NT2/D1 (cell line): ENCODE data around the gene GTF2F1.

ENCODE experiments used
- SUZ12 ChIP-seq: IDR thresholded peaks from 2 replicates; pipeline ENCODE4 v1.6.1; 2011; ENCODE audit not compliant: insufficient read length, insufficient read depth; ENCODE audit errors: extremely low read depth
- YY1 ChIP-seq: IDR thresholded peaks from 2 replicates; pipeline ENCODE4 v1.6.1; 2011; ENCODE audit not compliant: insufficient read length, insufficient read depth

DNA sequence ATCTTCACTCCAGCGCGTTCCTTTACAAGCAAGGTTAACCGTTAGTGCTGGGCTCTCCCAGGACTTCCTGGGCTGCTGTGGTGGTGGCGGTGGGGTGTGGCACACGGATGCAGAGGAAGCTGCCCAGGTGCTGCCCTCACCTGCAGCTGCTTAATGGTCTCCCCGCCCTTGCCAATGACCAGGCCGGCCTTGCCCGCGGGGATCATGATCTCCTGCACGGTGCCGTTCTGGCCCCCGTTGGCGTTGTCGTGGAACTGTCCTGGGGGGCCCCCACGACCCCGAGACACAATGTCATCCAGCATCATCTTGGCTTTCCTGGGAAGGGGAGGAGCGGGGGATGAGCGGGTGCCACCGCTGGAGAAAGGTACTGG, 25.6 kb upstream of the GTF2F1 start:
- TF ChIP-seq SUZ12 (no peak), YY1 (no peak)
